ENCODE results near the gene SLX9.
A peak's percentile ranks its signal among the peaks of the same experiment; 100 is the strongest.
"Not testable (repeated sequence)": the region's sequence is repeated elsewhere in the genome, so short reads cannot be mapped to it uniquely, and the experiment has no call there.

Gene SLX9

DNA sequence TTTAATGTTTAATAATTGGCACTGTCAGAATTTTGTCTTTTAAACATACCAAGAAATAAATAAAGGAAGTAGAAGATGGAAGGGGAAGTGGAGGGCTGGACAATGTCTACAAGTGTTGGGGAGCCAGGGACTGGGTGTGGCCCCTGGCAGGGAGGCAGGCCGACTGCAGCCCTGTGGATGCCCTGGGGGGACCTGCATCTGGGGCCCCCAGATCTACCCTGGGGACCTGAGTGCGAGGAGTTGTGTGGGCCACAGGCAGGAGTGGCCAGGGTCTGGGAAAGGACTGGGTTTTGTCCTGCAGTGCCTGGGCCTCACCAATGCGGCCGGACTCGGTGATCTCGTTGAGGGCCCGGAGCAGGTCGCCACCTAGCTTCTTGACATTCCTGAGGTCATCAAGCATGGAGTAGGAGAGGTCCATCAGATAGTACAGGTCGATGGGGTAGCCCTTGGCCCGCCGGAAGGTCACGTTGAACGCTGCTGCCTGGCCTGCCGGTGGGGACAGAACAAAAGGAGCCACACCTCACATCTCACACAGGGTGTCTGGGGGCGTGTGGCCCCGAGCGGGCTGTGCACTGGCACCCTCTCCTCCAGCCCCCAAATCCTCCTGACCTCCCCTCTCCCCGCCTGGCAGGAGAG lies 36.7 kb upstream of the SLX9 start:
- DNase-seq = no peak

- DNase-seq = no peak
Observed at GRCh38 chr21:44903689-44904088, 36.1 kb upstream of the SLX9 start.

DNA sequence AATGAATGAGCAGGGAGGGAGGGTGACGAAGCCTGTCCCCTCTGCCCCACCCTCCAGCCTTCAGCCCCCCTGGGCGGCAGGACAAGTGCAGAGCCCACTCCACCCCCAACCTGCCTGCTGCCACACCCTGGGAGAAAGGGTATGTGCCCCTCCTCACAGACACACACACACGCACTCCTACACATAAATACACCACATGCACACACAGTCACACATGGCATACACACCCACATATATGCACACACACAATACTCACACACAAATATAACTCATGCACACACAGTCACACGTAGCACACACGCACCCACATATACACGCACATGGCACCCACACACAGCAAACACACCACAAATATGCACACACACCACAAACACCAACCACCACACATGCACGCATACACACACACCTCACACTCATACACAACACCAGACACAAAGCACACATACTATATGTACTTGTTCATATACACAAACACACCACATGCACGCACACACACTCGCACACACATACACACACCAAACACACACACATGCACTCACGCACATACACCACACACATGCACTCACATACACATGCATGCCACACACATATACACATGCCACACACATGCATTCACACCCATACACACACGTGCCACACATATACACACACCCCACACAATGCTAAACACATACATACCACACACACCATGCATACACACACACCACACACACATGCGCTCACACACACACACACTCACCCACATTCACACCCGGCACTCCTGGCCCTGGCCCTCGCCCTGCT lies 35.5 kb upstream of the SLX9 start:
- no peak for DNase-seq

DNA sequence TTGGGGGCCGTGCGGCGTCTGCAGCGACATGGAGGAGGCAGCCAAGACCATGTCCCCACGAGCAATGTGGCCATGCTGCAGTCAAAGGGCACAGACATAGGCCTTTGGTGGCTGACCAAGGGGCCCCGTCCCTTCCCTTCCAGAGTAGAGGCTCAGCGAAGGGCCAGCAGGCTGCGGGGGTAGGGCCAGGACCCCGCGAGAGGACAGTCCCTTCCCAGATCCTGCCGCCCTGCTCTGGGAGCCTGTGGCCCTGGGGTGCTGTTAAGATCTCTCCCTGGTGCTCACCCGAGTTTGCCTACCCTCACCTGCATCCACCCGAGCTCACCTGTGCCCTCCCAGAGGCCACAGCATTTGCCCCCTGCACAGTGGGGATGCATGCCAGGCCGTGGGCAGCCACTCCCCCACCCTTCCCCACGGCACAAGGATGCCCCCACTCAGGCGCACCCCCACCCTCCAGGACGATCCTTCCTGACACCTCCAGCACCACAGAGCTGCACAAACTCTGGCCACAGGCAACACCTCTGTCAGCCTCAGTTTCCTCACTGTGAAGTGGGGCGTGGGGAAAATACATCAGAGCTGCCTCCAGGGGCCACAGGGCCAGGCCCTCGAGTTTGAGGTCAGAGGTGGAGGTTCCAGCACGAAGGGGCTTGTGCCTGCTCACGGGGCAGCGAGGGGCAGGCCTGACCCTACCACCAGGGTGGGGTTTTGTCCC lies 34.7 kb upstream of the SLX9 start:
- no peak for DNase-seq

GRCh38 chr21:44905728-44906090 lies 34.1 kb upstream of the SLX9 start:
- DNase-seq = no peak

- no peak for DNase-seq
Observed at GRCh38 chr21:44907225-44907965, 32.4 kb upstream of the SLX9 start.

- no peak for DNase-seq
Observed at GRCh38 chr21:44907966-44908895, 31.6 kb upstream of the SLX9 start.

GRCh38 chr21:44908908-44909307 lies 30.9 kb upstream of the SLX9 start:
- DNase-seq = no peak

DNA sequence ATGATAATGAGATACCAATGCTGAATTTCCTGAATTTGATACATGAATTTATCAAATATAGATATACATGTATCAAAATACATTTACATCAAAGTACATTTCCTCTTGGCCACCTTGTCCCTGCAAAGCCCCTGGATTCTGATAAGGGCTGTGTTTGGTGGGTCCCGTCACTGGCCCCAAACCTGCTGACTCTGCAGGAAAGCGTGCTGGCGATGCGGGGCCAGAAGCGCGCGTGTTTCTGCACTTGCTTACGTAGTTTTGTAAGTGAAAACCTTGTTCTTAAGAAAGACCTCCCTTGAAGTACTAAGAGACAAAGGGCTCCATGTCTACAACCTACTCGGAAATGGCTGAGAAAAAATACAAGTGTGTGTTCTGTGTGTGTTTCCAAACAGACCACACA lies 30.1 kb upstream of the SLX9 start:
- DNase-seq = no peak

DNA sequence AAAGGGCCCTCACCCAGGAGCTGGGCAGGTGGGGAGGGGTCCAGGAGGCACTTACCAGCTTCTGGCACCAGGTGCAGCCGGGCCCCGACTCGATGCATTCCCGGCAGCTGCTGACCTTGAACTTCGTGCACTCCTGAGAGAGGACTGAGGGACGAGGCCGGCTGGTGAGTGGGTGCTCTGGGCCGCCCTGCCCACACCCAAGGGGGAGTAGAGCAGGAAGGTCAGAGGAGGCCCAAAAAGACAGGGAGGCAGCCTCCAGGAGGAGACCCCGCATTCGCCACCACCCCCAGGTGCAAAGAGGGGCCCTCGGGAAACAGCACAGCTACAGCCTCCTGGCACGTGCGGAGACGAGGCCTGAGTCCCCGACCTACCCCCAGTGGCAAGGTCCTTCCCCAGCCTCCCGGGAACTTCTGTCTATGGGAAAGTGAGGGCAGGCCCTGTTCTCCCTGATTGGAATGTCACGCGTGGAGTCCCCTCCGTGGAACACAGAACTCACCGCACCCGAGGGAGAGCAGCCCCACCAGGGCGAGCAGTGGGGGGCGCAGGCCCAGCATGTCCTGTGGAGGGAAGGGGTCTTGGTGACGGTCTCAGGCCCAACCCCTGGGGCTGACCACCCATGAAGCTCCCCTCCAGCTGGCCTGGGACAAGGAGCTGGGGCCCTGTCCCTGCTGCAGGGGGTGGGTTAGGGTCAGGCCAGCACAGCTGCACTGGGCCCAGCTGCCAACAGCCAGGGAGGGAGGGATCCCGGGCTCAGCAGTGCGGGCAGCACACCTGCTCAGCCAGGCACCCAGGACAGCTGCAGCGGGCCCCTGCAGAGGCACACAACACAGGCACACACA lies 29.4 kb upstream of the SLX9 start:
- DNase-seq = no peak

GRCh38 chr21:44911068-44911383 lies 28.8 kb upstream of the SLX9 start:
- no peak for DNase-seq

GRCh38 chr21:44911384-44912157 lies 28.3 kb upstream of the SLX9 start:
- peak; percentile 87 for DNase-seq

DNA sequence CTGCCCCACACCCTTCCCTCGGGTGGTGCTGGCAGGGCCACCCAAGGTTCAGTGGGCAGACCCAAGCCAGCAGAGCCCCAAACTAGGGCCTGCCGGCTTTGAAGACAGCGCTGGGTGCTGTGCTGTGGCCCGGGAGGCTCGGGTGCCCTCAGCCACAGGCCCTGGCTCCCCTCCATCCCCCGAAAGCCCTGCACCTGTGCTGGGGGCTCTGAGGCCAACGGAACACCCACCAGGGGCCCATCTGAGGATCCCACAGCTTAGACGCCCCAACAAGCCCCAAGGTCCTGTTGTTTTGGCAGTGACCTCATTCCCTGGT lies 27.7 kb upstream of the SLX9 start:
- DNase-seq = no peak

DNA sequence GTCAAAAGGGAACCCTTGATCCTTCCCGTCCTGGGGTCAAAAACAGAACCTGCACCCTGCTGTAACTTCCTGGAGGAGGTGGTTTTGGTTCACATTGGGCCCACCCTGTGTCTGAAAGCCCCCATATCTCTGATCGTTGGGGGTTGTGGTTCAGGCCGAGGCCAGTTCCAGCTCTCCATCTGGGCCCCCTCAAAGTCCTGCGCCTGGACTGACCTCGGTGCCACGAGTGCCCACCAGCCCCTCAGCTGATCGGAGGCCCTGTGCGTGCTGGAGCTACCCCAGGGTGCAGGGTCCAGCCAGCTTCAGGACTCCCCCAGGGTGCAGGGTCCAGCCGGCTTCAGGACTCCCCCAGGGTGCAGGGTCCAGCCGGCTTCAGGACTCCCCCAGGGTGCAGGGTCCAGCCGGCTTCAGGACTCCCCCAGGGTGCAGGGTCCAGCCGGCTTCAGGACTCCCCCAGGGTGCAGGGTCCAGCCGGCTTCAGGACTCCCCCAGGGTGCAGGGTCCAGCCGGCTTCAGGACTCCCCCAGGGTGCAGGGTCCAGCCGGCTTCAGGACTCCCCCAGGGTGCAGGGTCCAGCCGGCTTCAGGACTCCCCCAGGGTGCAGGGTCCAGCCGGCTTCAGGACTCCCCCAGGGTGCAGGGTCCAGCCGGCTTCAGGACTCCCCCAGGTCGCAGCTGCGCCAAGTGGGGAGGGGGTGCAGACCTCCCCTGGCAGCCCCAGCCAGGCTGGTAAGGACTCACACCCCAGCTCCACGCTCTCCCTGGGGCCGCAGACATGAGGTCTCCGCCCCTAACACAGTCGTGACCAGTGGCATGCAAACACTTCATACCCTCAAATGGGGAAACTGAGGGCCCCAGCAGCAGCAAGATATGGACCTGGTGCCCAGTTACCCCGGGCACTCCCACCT lies 27.1 kb upstream of the SLX9 start:
- not testable (repeated sequence) for DNase-seq

GRCh38 chr21:44913425-44914175 lies 26.2 kb upstream of the SLX9 start:
- DNase-seq = no peak

DNA sequence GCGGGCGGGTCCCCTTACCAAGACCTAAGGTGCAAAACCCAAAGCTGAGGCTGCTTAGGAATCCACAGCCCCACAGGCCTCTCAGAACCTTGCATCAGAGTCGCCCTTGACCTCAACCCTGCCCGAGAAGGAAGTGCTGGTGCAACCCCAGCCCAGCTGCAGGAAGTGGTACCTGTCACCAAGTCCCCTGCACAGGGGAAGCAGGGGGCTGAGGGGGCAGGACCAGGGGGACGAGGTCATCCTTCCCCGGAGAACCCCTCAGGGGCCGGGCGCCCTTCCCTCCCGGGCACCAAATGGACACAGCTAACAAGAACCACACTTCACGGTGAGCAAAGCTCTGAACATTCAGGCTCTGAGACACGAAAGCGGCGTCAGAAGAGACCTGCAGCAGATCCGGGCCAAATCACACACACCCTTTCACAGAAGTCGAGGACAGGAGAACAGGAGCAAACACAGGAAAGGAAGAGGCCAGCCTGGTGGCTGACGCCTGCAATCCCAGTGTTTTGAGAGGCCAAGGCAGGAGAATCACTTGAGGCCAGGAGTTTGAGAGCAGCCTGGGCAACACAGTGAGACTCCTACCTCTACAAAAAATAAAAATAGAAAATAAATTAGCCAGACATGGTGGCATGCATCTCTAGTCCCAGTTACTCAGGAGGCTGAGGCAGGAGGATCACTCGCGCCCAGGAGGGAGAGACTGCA lies 25.5 kb upstream of the SLX9 start:
- no peak for DNase-seq

- no peak for DNase-seq
Observed at GRCh38 chr21:44916965-44917364, 22.9 kb upstream of the SLX9 start.

DNA sequence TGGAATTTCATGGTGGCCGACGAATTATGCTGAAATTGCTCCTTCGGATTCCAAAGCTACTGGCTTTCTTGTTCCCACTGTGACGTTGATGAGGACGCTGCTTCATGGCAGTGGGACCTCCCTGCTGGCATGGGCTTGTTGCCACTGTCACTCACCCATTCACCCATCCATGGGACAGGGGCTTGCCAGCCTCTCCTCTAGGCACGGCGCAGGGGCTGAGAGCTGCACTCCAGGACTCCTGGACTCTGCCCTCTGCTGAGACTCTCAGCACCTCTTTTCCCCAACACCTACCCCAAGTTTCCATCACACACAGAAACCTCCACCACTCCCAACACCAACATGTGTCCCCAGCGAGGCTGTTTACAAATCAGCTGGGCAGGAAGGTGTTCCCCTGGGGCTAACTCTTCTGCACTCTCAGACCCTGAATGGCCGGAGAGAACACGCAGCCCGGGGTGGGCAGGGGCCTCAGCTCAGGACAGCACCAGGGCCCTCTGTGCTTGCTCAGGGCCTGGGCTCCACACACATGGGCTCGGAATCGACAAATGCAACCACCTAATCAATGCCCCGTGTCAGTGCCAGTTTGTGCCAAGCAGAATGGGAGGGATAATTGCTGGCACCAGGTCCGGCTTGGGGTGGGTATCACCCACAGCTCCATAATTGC lies 22.3 kb upstream of the SLX9 start:
- no peak for DNase-seq
